A549 (cell line): ENCODE data around the gene CACNA2D2. TPM values are rescaled to one million over a fixed set of nuclear protein-coding genes. Genes with fewer than 3 reads are reported as not detected.

Experiments used
- ATAC-seq, 2 experiments: fragments of 200-7000 bp in 1 of 2; fragments of >200 bp in 1 of 2; cut with Nextera tagmentation in 1 of 2; cut with Tn5 transposase in 1 of 2; 3 replicates each; pipeline versions ENCODE4 v1.8.0 to v1.9.1; 2018 to 2020; ENCODE audit warnings: mild to moderate bottlenecking in 1 of 2, moderate library complexity in 1 of 2
- CTCF ChIA-PET: fragments of 300-600 bp; sonication (Branson Sonifier 250); formaldehyde crosslinking; extraction: SDS; loops from one replicate; lab custom pipeline; 2021; ENCODE audit warnings: antibody characterized with exemption, inconsistent platforms; lab: Yijun Ruan, JAX
- POLR2A ChIA-PET: fragments of 350-600 bp; formaldehyde crosslinking; extraction: SDS; loops from one replicate; lab custom pipeline; 2021; ENCODE audit warnings: antibody characterized with exemption, inconsistent platforms; lab: Yijun Ruan, JAX
- DNase-seq, 2 experiments: peaks; one replicate each; pipeline versions ENCODE4 v3.0.0 to v3.0.0-alpha.2; 2011 to 2016; ENCODE audit warnings: low read depth in 1 of 2, low spot score in 1 of 2
- FAIRE-seq: peaks from 2 replicates; lab custom pipeline; 2011; peaks lifted over from hg19 to GRCh38; lab: Jason Lieb, UNC
- H3K27ac ChIP-seq, 2 experiments: fragments of >200 bp; sonication (Bioruptor Twin); formaldehyde crosslinking; 3 replicates each; pipeline ENCODE4 v1.5.1; 2016 to 2017
- H3K4me1 ChIP-seq: fragments of >200 bp; sonication (Bioruptor Twin); formaldehyde crosslinking; 3 replicates; pipeline ENCODE4 v1.6.1; 2016
- H3K4me2 ChIP-seq: fragments of >200 bp; sonication (Bioruptor Twin); formaldehyde crosslinking; 3 replicates; pipeline ENCODE4 v1.6.1; 2016
- H3K4me3 ChIP-seq: fragments of >200 bp; sonication (Bioruptor Twin); formaldehyde crosslinking; 3 replicates; pipeline ENCODE4 v1.5.1; 2016
- H3K9me3 ChIP-seq: fragments of >200 bp; sonication (Bioruptor Twin); formaldehyde crosslinking; 3 replicates; pipeline ENCODE4 v1.6.1; 2016
- BCL3 ChIP-seq: fragments of >200 bp; sonication (Bioruptor Twin); formaldehyde crosslinking; IDR thresholded peaks from 3 replicates; pipeline ENCODE4 v1.6.1; 2016
- BHLHE40 ChIP-seq: IDR thresholded peaks from 2 replicates; pipeline ENCODE4 v1.6.1; 2012; ENCODE audit warnings: low read depth, low read length, inconsistent platforms
- CBX8 ChIP-seq: fragments of 200-600 bp; sonication (generic); IDR thresholded peaks from 2 replicates; pipeline ENCODE4 v1.6.1; 2016
- CHD2 ChIP-seq: fragments of 150-350 bp; IDR thresholded peaks from 2 replicates; pipeline ENCODE4 v1.6.1; 2014; ENCODE audit warnings: low read length; ENCODE audit not compliant: partially characterized antibody
- CTCF ChIP-seq: fragments of >200 bp; sonication (Bioruptor Twin); formaldehyde crosslinking; IDR thresholded peaks from 3 replicates; pipeline ENCODE4 v1.5.1; 2016
- EHMT2 ChIP-seq: fragments of 200-600 bp; sonication (generic); IDR thresholded peaks from 2 replicates; pipeline ENCODE4 v1.6.1; 2016; ENCODE audit warnings: antibody characterized with exemption, low read depth, mild to moderate bottlenecking, moderate library complexity
- FOSL2 ChIP-seq, 2 experiments: fragments of 450-650 bp in 1 of 2; fragments of >200 bp in 1 of 2; sonication (Bioruptor Twin) in 1 of 2; formaldehyde crosslinking; IDR thresholded peaks; 2 replicates each; pipeline versions ENCODE4 v1.5.0 to v1.6.1; 2016 to 2020; ENCODE audit warnings: mild to moderate bottlenecking in 1 of 2, moderate library complexity in 1 of 2
- GATA3 ChIP-seq: IDR thresholded peaks from 2 replicates; pipeline ENCODE4 v1.6.1; 2012; ENCODE audit warnings: borderline replicate concordance
- HDAC2 ChIP-seq: fragments of 200-600 bp; sonication (generic); IDR thresholded peaks from 2 replicates; pipeline ENCODE4 v1.6.1; 2016
- HOXB13 ChIP-seq: fragments of 250-450 bp; sonication (Bioruptor Pico); IDR thresholded peaks from 2 replicates; pipeline ENCODE4 v1.5.0; 2020; ENCODE audit warnings: low read depth, mild to moderate bottlenecking, moderate library complexity
- HOXB5 ChIP-seq: fragments of 250-450 bp; sonication (Bioruptor Pico); IDR thresholded peaks from 2 replicates; pipeline ENCODE4 v1.5.0; 2020; ENCODE audit warnings: mild to moderate bottlenecking, moderate library complexity
- KDM1A ChIP-seq: fragments of 200-600 bp; sonication (generic); IDR thresholded peaks from 2 replicates; pipeline ENCODE4 v1.6.1; 2016; ENCODE audit warnings: low read depth, mild to moderate bottlenecking
- MAFK ChIP-seq: fragments of 450-650 bp; IDR thresholded peaks from 2 replicates; pipeline ENCODE4 v1.6.1; 2014; ENCODE audit not compliant: partially characterized antibody
- MAX ChIP-seq: IDR thresholded peaks from 2 replicates; pipeline ENCODE4 v1.6.1; 2012
- NR3C1 ChIP-seq: fragments of >200 bp; sonication (Bioruptor Twin); formaldehyde crosslinking; IDR thresholded peaks from 3 replicates; pipeline ENCODE4 v1.6.1; 2017
- PBX3 ChIP-seq: IDR thresholded peaks from 2 replicates; pipeline ENCODE4 v1.6.1; 2012
- POLR2A ChIP-seq: IDR thresholded peaks from 2 replicates; pipeline ENCODE4 v1.6.1; 2012; ENCODE audit warnings: mild to moderate bottlenecking, low read length
- RAD21 ChIP-seq, 2 experiments: fragments of >200 bp in 1 of 2; sonication (Bioruptor Twin) in 1 of 2; formaldehyde crosslinking in 1 of 2; IDR thresholded peaks in 1 of 2; conservative IDR thresholded peaks in 1 of 2; 2 replicates in 1 of 2; 3 replicates in 1 of 2; pipeline ENCODE4 v1.6.1; 2012 to 2018; ENCODE audit warnings: inconsistent platforms in 1 of 2
- REST ChIP-seq: fragments of 200-600 bp; sonication (generic); IDR thresholded peaks from 2 replicates; pipeline ENCODE4 v1.6.1; 2016; ENCODE audit warnings: antibody characterized with exemption, mild to moderate bottlenecking, moderate library complexity
- TFCP2L1 ChIP-seq: fragments of 250-450 bp; sonication (Bioruptor Pico); IDR thresholded peaks from 2 replicates; pipeline ENCODE4 v1.5.0; 2021; ENCODE audit warnings: mild to moderate bottlenecking
- TP53 ChIP-seq: fragments of 250-450 bp; sonication (Bioruptor Pico); IDR thresholded peaks from 2 replicates; pipeline ENCODE4 v1.5.0; 2021; ENCODE audit warnings: mild to moderate bottlenecking, moderate library complexity
- WGBS: methylation state at CpG from one replicate; pipeline ENCODE4 v1.1.6; 2017; ENCODE audit errors: missing lambda C conversion rate; 5-methylcytosine and 5-hydroxymethylcytosine counted together
- polyA plus RNA-seq, 4 experiments: library from polyadenylated mRNA; depleted of rRNA in 3 of 4; stranded (reverse); fragments of >200 nt; fragmentation: RNase III in 1 of 4; extraction: RNeasy Plus Mini Kit Qiagen cat#74134 plus additional on column Dnase treatment in 1 of 4; gene quantifications; 2 replicates in 3 of 4; 3 replicates in 1 of 4; pipeline ENCODE4 v1.2.3, GENCODE V29; 2011 to 2017

Gene CACNA2D2
- polyA plus RNA-seq, 2 of the 4 experiments (the other 2 are of a cell fraction) = 0.21 to 0.75 TPM

GRCh38 chr3:50390508-50391224 is 112.8 kb downstream of the CACNA2D2 start:
- Histone ChIP-seq H3K4me1 (no peaks in the 10 kb centered on the region), H3K9me3 (no peaks in the 10 kb centered on the region), H3K27ac (no peak overlapping the region), H3K4me3 (no peak overlapping the region), H3K4me2 (no peak overlapping the region)
- DNase-seq = no peak
- no peak for ATAC-seq
- 58% methylated on average over 5 of the region's 12 CpGs for WGBS
- ChIA-PET CTCF (interaction anchor here (0.6 to 0.8 kb wide), 2 partner anchors 19 to 44 kb away, joined by 3 read pairs; no protein-coding TSS in a partner anchor), POLR2A (no interaction called here)
- TF ChIP-seq HOXB13 (CRISPR knock-in tag) (no peak), CTCF (no peak), KDM1A (no peak), CBX8 (no peak), GATA3 (no peak)
- no peak for FAIRE-seq

- ChIA-PET POLR2A (no interaction called here), CTCF (interaction anchor here (1.4 to 1.5 kb wide), 2 partner anchors 32 to 39 kb away, joined by 4 read pairs; partner anchors contain the start of genes CYB561D2 and NPRL2)
- no peak for ATAC-seq
Observed at GRCh38 chr3:50389414-50389767, 114.0 kb downstream of the CACNA2D2 start.

More at GRCh38 chr3:50389414-50389767, 114.0 kb downstream of the CACNA2D2 start:
- no peak overlapping the region for H3K4me2 ChIP-seq
- H3K4me3 ChIP-seq = no peak overlapping the region
- 83% methylated on average over 6 of the region's 6 CpGs for WGBS
- no peak overlapping the region for H3K27ac ChIP-seq
- DNase-seq (no peak), FAIRE-seq (no peak)
- no peaks in the 10 kb centered on the region for H3K4me1 ChIP-seq
- H3K9me3 ChIP-seq = no peaks in the 10 kb centered on the region
- TF ChIP-seq CTCF = no peak
- TF ChIP-seq MAX = no peak
- no peak for TF ChIP-seq CHD2
- no peak for TF ChIP-seq NR3C1
- TF ChIP-seq RAD21 (conservative IDR thresholded peaks at IDR 0.05 in 1 of 2, IDR thresholded peaks at IDR 0.05 in 1 of 2) = no peak
- no peak for TF ChIP-seq CBX8
- TF ChIP-seq TP53 (CRISPR knock-in tag) = no peak
- TF ChIP-seq FOSL2 (IDR thresholded peaks at IDR 0.05) = no peak
- no peak for TF ChIP-seq FOSL2 (CRISPR knock-in tag; IDR thresholded peaks at IDR 0.05)
- no peak for TF ChIP-seq BCL3
- TF ChIP-seq PBX3 = no peak
- TF ChIP-seq HOXB5 (CRISPR knock-in tag) = no peak
- TF ChIP-seq REST = no peak
- no peak for TF ChIP-seq TFCP2L1 (CRISPR knock-in tag)
- TF ChIP-seq BHLHE40 = no peak
- no peak for TF ChIP-seq EHMT2
- TF ChIP-seq POLR2A = no peak
- no peak for TF ChIP-seq HDAC2
- no peak for TF ChIP-seq MAFK
